Activated CD4-positive, alpha-beta T cell treated with anti-CD3 and anti-CD28 coated beads, Interleukin-2, amount 10 ng/mL, durations not matched to agents 24 days and 14 days (primary cell): ENCODE data around the gene APOBEC3F. TPM values are rescaled to one million over a fixed set of nuclear protein-coding genes. Genes with fewer than 3 reads are reported as not detected.
"Not testable (repeated sequence)": the region's sequence is repeated elsewhere in the genome, so short reads cannot be mapped to it uniquely, and the experiment has no call there.

Source experiments
- DNase-seq: peaks from one replicate; pipeline ENCODE4 v3.0.0; 2022
- H3K27ac Mint-ChIP-seq: one replicate; pipeline ENCODE4 v1.8.0; 2022; ENCODE audit warnings: mild to moderate bottlenecking, mixed read lengths
- H3K27me3 Mint-ChIP-seq: one replicate; pipeline ENCODE4 v1.8.0; 2022; ENCODE audit warnings: mixed read lengths
- H3K36me3 Mint-ChIP-seq: one replicate; pipeline ENCODE4 v1.8.0; 2022; ENCODE audit warnings: low read depth, mild to moderate bottlenecking, mixed read lengths
- H3K4me1 Mint-ChIP-seq: one replicate; pipeline ENCODE4 v1.8.0; 2021; ENCODE audit warnings: mixed read lengths
- H3K4me3 Mint-ChIP-seq: one replicate; pipeline ENCODE4 v1.8.0; 2022; ENCODE audit warnings: mild to moderate bottlenecking, moderate library complexity, mixed read lengths
- H3K9me3 Mint-ChIP-seq: one replicate; pipeline ENCODE4 v1.8.0; 2021; ENCODE audit warnings: mixed read lengths
- intact Hi-C: fragments of 100-400 bp; cut with micrococcal nuclease; formaldehyde crosslinking; loops from one replicate; pipeline ENCODE4 v1.15.1; 2023
- total RNA-seq: library from RNA; stranded (reverse); gene quantifications from 2 replicates; pipeline ENCODE4 v1.2.3, GENCODE V29; 2022

APOBEC3F gene
- total RNA-seq, 1 donor from 2014 or later: 19.8 TPM

GRCh38 chr22:39016592-39016991 lies 24.1 kb upstream of the APOBEC3F start:
- Mint-ChIP-seq H3K36me3 (peaks cover 23% of the 10 kb centered on the region), H3K4me3 (peak overlapping the region; percentile 56), H3K27me3 (no peaks in the 10 kb centered on the region), H3K9me3 (no peaks in the 10 kb centered on the region), H3K27ac (peak overlapping the region; percentile 20), H3K4me1 (peaks cover 36% of the 10 kb centered on the region)
- no peak for DNase-seq
- intact Hi-C loops: no loop called here

- peaks cover 46% of the 10 kb centered on the region for H3K4me1 Mint-ChIP-seq
- no peak overlapping the region for H3K4me3 Mint-ChIP-seq
Observed at GRCh38 chr22:39017596-39018365, 22.9 kb upstream of the APOBEC3F start.

GRCh38 chr22:39020021-39020651 lies 20.5 kb upstream of the APOBEC3F start:
- peaks cover 45% of the 10 kb centered on the region for H3K36me3 Mint-ChIP-seq
- H3K27ac Mint-ChIP-seq: peak overlapping the region; percentile 81
- H3K4me1 Mint-ChIP-seq: peaks cover 47% of the 10 kb centered on the region
- H3K4me3 Mint-ChIP-seq: peak overlapping the region; percentile 97
- not testable (repeated sequence) for H3K27me3 Mint-ChIP-seq, H3K9me3 Mint-ChIP-seq
- DNase-seq: peak; percentile 72
- intact Hi-C loops: loop anchor here (2.0 kb wide), 2 partner anchors 21 to 37 kb away; partner anchors contain the start of genes APOBEC3B and APOBEC3F

More at GRCh38 chr22:39017596-39018365, 22.9 kb upstream of the APOBEC3F start:
- intact Hi-C loops: no loop called here
- Mint-ChIP-seq H3K9me3 (no peaks in the 10 kb centered on the region), H3K36me3 (peaks cover 32% of the 10 kb centered on the region), H3K27ac (peak overlapping the region; percentile 58), H3K27me3 (no peaks in the 10 kb centered on the region)
- no peak for DNase-seq

- H3K4me3 Mint-ChIP-seq: peak overlapping the region; percentile 97
- peaks cover 49% of the 10 kb centered on the region for H3K36me3 Mint-ChIP-seq
- H3K27ac Mint-ChIP-seq: peak overlapping the region; percentile 97
- intact Hi-C loops: loop anchor here (2.0 kb wide), 2 partner anchors 19 to 39 kb away; partner anchors contain the start of genes APOBEC3B and APOBEC3F
- no peak for DNase-seq
- peaks cover 45% of the 10 kb centered on the region for H3K4me1 Mint-ChIP-seq
- H3K9me3 Mint-ChIP-seq: no peaks in the 10 kb centered on the region
- no peaks in the 10 kb centered on the region for H3K27me3 Mint-ChIP-seq
Observed at GRCh38 chr22:39021552-39022250, 19.0 kb upstream of the APOBEC3F start.

GRCh38 chr22:39024519-39025308 lies 15.9 kb upstream of the APOBEC3F start:
- intact Hi-C loops: no loop called here
- Mint-ChIP-seq H3K27ac (peak overlapping the region; percentile 81), H3K9me3 (no peaks in the 10 kb centered on the region), H3K4me1 (peaks cover 44% of the 10 kb centered on the region), H3K4me3 (peak overlapping the region; percentile 48), H3K27me3 (no peaks in the 10 kb centered on the region), H3K36me3 (peaks cover 47% of the 10 kb centered on the region)
- peak; percentile 70 for DNase-seq

GRCh38 chr22:39026509-39027150 lies 14.0 kb upstream of the APOBEC3F start:
- Mint-ChIP-seq H3K4me1 (peaks cover 36% of the 10 kb centered on the region), H3K4me3 (no peak overlapping the region), H3K27ac (peak overlapping the region; percentile 10), H3K36me3 (peaks cover 43% of the 10 kb centered on the region), H3K27me3 (no peaks in the 10 kb centered on the region), H3K9me3 (no peaks in the 10 kb centered on the region)
- intact Hi-C loops: no loop called here
- no peak for DNase-seq

- intact Hi-C loops: no loop called here
- H3K27me3 Mint-ChIP-seq: no peaks in the 10 kb centered on the region
- peaks cover 27% of the 10 kb centered on the region for H3K4me1 Mint-ChIP-seq
- no peaks in the 10 kb centered on the region for H3K9me3 Mint-ChIP-seq
- DNase-seq: no peak
- H3K27ac Mint-ChIP-seq: peak overlapping the region; percentile 88
- H3K4me3 Mint-ChIP-seq: peak overlapping the region; percentile 51
- H3K36me3 Mint-ChIP-seq: peaks cover 36% of the 10 kb centered on the region
Observed at GRCh38 chr22:39027717-39028116, 12.9 kb upstream of the APOBEC3F start.

GRCh38 chr22:39028281-39028680 lies 12.4 kb upstream of the APOBEC3F start:
- Mint-ChIP-seq H3K36me3 (peaks cover 39% of the 10 kb centered on the region), H3K4me3 (no peak overlapping the region), H3K4me1 (peaks cover 26% of the 10 kb centered on the region), H3K27ac (peak overlapping the region; percentile 88), H3K9me3 (no peaks in the 10 kb centered on the region), H3K27me3 (no peaks in the 10 kb centered on the region)
- DNase-seq: no peak
- intact Hi-C loops: no loop called here

- Mint-ChIP-seq H3K4me3 (no peak overlapping the region), H3K36me3 (peaks cover 36% of the 10 kb centered on the region), H3K4me1 (peaks cover 20% of the 10 kb centered on the region), H3K27me3 (no peaks in the 10 kb centered on the region), H3K27ac (no peak overlapping the region), H3K9me3 (no peaks in the 10 kb centered on the region)
- intact Hi-C loops: no loop called here
- DNase-seq: no peak
Observed at GRCh38 chr22:39029227-39029626, 11.4 kb upstream of the APOBEC3F start.

- intact Hi-C loops: no loop called here
- H3K36me3 Mint-ChIP-seq: peaks cover 24% of the 10 kb centered on the region
Observed at GRCh38 chr22:39030705-39031104, 10.0 kb upstream of the APOBEC3F start.

GRCh38 chr22:39031434-39032295 lies 9.0 kb upstream of the APOBEC3F start:
- DNase-seq, H3K27ac Mint-ChIP-seq, H3K4me3 Mint-ChIP-seq, H3K9me3 Mint-ChIP-seq, H3K4me1 Mint-ChIP-seq, H3K27me3 Mint-ChIP-seq, intact Hi-C loops: not testable (repeated sequence)
- H3K36me3 Mint-ChIP-seq: peaks cover 18% of the 10 kb centered on the region

More at GRCh38 chr22:39030705-39031104, 10.0 kb upstream of the APOBEC3F start:
- Mint-ChIP-seq H3K27ac (no peak overlapping the region), H3K9me3 (no peaks in the 10 kb centered on the region), H3K4me3 (no peak overlapping the region), H3K27me3 (no peaks in the 10 kb centered on the region), H3K4me1 (peaks cover 9% of the 10 kb centered on the region)
- no peak for DNase-seq

GRCh38 chr22:39037071-39037470 lies 3.6 kb upstream of the APOBEC3F start:
- H3K27me3 Mint-ChIP-seq, H3K27ac Mint-ChIP-seq, H3K36me3 Mint-ChIP-seq, H3K9me3 Mint-ChIP-seq, intact Hi-C loops, H3K4me3 Mint-ChIP-seq, DNase-seq: not testable (repeated sequence)
- peaks cover 25% of the 10 kb centered on the region for H3K4me1 Mint-ChIP-seq
